Lower lobe of right lung (tissue), 2 donors: ENCODE results near the gene MMP10. TPM values are rescaled to one million over a fixed set of nuclear protein-coding genes. Genes with fewer than 3 reads are reported as not detected.
A peak's percentile ranks its signal among the peaks of the same experiment; 100 is the strongest.
"Not testable (repeated sequence)": the region's sequence is repeated elsewhere in the genome, so short reads cannot be mapped to it uniquely, and the experiment has no call there.

ENCODE experiments used
- ATAC-seq, 2 donors: fragments of 200-7000 bp; cut with Tn5 transposase; one replicate each; pipeline ENCODE4 v1.9.1; 2020 to 2022; ENCODE audit warnings: mild to moderate bottlenecking in 2 of 2, moderate library complexity in 2 of 2
- DNase-seq: peaks from one replicate; pipeline ENCODE4 v3.0.0-alpha.2; 2020
- H3K27ac ChIP-seq: fragments of 200-600 bp; one replicate; pipeline ENCODE4 v1.8.0; 2022
- H3K27me3 ChIP-seq: fragments of 200-600 bp; one replicate; pipeline ENCODE4 v1.8.0; 2022; ENCODE audit warnings: low read depth
- H3K36me3 ChIP-seq: fragments of 200-600 bp; one replicate; pipeline ENCODE4 v1.8.0; 2022; ENCODE audit warnings: mild to moderate bottlenecking
- H3K4me1 ChIP-seq: fragments of 200-600 bp; one replicate; pipeline ENCODE4 v1.8.0; 2022
- H3K4me3 ChIP-seq: fragments of 200-600 bp; one replicate; pipeline ENCODE4 v1.8.0; 2022; ENCODE audit warnings: mild to moderate bottlenecking
- H3K9me3 ChIP-seq: fragments of 200-600 bp; one replicate; pipeline ENCODE4 v1.8.0; 2022
- intact Hi-C: fragments of 100-400 bp; cut with DNase I; formaldehyde crosslinking; loops from one replicate; pipeline ENCODE4 v1.11.0; 2022
- total RNA-seq: library from RNA; stranded (reverse); fragmentation: NEBNext Ultra II Directional; extraction: Animal tissue kit (Norgen Biotek cat#: 25700); gene quantifications from one replicate; pipeline ENCODE4 v1.2.1, GENCODE V29; 2021
- TF ChIP-seq, protein P1 (sequence below): fragments of 200-600 bp; IDR thresholded peaks from one replicate; pipeline ENCODE4 v1.8.0; 2022; ENCODE audit warnings: antibody characterized with exemption, mild to moderate bottlenecking
- donor health status: DM: no; HTN: yes; CAD: no; lungs with severe emphysema.

MMP10 gene
- total RNA-seq, 1 donor from 2014 or later = not detected

DNA sequence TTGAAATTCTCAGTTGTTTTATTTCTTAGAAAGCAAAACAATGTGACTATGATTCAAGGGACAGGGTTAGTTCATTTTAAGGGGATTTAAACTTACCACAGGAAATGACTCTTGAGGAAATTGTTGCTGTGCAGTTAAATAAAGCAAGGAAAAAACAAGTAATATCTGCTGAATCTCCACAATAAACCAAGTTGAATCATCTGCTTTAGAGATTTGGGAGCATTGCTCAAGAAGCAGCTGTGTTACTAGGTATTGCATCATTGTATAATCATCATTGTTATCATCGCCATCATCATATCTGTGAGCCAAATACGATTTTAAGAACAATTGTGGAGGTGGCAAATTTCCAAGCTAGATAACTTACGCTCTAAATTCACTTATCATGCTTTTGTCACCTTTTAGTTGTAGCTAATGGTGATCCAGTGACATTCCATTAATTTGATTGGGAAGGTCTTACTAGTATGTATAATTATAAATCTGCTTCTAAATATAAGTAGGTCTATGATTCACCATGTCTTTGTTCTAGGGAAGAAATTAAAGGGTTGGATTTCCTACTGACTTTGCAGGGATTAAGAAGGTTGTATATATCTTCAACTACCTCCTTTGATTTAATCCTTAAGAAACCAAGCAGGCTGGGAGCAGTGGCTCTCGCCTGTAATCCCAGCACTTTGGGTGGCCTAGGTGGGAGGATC lies 19.9 kb downstream of the MMP10 start:
- DNase-seq (no peak), ATAC-seq (peak in 1 of 2 donors; percentile 27)
- TF ChIP-seq, protein P1, sequence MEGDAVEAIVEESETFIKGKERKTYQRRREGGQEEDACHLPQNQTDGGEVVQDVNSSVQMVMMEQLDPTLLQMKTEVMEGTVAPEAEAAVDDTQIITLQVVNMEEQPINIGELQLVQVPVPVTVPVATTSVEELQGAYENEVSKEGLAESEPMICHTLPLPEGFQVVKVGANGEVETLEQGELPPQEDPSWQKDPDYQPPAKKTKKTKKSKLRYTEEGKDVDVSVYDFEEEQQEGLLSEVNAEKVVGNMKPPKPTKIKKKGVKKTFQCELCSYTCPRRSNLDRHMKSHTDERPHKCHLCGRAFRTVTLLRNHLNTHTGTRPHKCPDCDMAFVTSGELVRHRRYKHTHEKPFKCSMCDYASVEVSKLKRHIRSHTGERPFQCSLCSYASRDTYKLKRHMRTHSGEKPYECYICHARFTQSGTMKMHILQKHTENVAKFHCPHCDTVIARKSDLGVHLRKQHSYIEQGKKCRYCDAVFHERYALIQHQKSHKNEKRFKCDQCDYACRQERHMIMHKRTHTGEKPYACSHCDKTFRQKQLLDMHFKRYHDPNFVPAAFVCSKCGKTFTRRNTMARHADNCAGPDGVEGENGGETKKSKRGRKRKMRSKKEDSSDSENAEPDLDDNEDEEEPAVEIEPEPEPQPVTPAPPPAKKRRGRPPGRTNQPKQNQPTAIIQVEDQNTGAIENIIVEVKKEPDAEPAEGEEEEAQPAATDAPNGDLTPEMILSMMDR = no peak
- no peaks in the 10 kb centered on the region for H3K27me3 ChIP-seq
- H3K9me3 ChIP-seq = no peaks in the 10 kb centered on the region
- H3K4me3 ChIP-seq = no peak overlapping the region
- H3K36me3 ChIP-seq = no peaks in the 10 kb centered on the region
- H3K4me1 ChIP-seq = no peaks in the 10 kb centered on the region
- intact Hi-C loops = no loop called here
- no peak overlapping the region for H3K27ac ChIP-seq

DNA sequence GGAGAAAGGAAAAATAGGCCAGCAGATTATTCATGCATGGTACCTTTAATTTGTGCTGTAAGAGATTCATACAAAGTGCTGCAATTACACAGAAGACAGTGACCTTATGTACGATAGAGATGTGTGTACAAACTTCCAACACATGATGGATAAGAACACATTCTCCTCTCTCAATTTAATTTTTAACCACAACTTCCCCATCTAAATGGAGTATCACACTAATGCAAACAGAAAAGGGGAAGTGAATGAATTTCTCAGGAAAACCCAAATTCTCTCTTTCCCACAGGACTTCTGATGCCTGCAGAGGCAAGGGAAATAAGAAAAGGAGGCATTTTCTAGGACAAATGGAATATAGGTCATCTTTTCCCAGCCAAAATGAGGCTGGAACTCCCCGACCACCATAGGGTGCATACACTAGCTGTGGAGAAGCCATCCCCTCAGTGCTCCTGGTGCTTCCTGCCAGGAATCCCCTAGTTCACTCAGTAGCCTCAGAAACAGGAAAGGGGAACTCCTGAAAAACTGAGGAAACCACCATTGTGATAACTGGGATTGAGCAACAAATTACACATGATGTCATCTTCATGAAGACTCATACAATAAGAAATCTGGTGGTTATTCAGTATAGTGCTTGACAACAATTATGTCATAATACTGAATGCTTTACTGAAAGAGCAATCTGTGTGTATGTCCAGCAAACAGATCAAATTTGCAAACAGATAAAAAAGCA lies 22.4 kb downstream of the MMP10 start:
- H3K4me1 ChIP-seq = no peaks in the 10 kb centered on the region
- ATAC-seq (peak; percentile 65 to 70), DNase-seq (no peak)
- no peaks in the 10 kb centered on the region for H3K27me3 ChIP-seq
- no peaks in the 10 kb centered on the region for H3K9me3 ChIP-seq
- H3K27ac ChIP-seq = no peak overlapping the region
- no peaks in the 10 kb centered on the region for H3K36me3 ChIP-seq
- intact Hi-C loops = no loop called here
- H3K4me3 ChIP-seq = no peak overlapping the region
- TF ChIP-seq, protein P1 = no peak

DNA sequence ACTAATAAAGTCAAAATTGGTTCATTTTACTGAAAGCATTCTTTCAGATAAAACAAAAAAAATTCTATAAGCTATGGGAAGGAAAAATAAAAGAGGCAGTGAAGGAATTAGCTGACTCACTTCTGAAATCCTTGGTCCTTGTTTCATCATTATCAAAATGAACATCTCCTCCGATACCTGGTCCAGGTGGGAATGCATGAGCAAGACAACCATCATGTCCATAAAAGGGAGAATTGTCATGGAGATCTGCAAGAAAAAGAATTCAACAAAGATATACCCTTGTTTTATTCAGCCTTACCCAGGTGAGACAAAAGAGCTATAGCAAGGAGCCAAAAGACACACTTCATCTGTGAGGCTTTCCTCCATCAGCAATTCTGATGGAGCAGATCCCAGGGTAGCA lies 27.2 kb downstream of the MMP10 start:
- TF ChIP-seq, protein P1 = no peak
- Histone ChIP-seq H3K27me3 (no peaks in the 10 kb centered on the region), H3K9me3 (no peaks in the 10 kb centered on the region), H3K27ac (no peak overlapping the region), H3K4me1 (no peaks in the 10 kb centered on the region), H3K36me3 (no peaks in the 10 kb centered on the region), H3K4me3 (no peak overlapping the region)
- DNase-seq (no peak), ATAC-seq (no peak)
- intact Hi-C loops = no loop called here

DNA sequence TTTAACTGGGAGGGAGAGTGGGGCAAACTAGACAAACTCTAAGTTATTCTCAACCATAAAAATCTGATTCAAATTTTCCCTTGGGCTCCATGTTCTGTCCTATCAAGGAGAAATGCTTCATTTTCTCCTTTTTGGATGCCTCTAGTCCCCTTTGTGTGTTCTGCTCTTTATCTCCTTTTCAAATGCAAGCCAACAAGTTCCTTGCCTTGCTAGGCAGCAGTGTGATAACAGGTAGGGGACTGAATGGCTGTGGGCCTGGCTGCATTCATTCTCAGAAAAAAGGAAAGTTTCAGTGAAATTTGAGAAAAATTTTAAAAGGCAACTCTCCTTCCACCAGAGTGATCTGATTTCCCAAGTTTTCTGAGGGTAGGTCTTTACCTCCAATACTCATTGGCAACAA lies 28.8 kb downstream of the MMP10 start:
- Histone ChIP-seq H3K4me3 (no peak overlapping the region), H3K9me3 (no peaks in the 10 kb centered on the region), H3K4me1 (no peaks in the 10 kb centered on the region), H3K27me3 (no peaks in the 10 kb centered on the region), H3K36me3 (no peaks in the 10 kb centered on the region), H3K27ac (no peak overlapping the region)
- no peak for ATAC-seq
- no peak for DNase-seq
- TF ChIP-seq, protein P1 = no peak
- intact Hi-C loops = no loop called here

DNA sequence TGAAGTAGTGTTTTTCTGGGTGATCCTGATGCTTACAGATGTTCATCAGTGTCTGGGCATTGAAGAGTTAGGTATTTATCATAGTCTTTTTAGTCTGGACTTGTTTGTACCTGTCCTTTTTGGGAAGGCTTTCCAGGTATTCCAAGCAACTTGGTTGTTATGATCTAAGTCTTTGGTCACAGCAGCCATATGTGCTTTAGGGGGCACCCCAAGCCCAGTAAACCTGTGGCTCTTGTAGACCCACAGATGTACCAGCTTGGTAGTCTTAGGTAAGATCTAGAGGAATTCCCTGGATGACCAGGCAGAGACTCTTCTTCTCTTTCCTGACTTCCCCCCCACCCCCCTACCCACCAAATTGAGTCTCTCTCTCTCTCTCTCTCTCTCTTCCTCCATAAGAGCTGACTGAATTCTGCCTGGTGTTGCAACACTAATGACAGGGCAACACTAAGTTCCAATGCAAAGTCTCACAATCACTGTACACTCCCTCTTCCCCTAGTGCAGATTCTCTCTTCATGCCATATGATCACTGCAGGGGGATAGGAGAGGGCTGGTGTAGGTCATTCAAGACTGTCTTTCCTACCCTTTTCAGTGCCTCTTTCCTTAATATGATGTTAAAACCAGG lies 31.2 kb downstream of the MMP10 start:
- TF ChIP-seq, protein P1 = no peak
- intact Hi-C loops = no loop called here
- no peaks in the 10 kb centered on the region for H3K4me1 ChIP-seq
- ATAC-seq = no peak
- H3K9me3 ChIP-seq = no peaks in the 10 kb centered on the region
- no peaks in the 10 kb centered on the region for H3K36me3 ChIP-seq
- no peak for DNase-seq
- no peak overlapping the region for H3K27ac ChIP-seq
- no peak overlapping the region for H3K4me3 ChIP-seq
- H3K27me3 ChIP-seq = no peaks in the 10 kb centered on the region

DNA sequence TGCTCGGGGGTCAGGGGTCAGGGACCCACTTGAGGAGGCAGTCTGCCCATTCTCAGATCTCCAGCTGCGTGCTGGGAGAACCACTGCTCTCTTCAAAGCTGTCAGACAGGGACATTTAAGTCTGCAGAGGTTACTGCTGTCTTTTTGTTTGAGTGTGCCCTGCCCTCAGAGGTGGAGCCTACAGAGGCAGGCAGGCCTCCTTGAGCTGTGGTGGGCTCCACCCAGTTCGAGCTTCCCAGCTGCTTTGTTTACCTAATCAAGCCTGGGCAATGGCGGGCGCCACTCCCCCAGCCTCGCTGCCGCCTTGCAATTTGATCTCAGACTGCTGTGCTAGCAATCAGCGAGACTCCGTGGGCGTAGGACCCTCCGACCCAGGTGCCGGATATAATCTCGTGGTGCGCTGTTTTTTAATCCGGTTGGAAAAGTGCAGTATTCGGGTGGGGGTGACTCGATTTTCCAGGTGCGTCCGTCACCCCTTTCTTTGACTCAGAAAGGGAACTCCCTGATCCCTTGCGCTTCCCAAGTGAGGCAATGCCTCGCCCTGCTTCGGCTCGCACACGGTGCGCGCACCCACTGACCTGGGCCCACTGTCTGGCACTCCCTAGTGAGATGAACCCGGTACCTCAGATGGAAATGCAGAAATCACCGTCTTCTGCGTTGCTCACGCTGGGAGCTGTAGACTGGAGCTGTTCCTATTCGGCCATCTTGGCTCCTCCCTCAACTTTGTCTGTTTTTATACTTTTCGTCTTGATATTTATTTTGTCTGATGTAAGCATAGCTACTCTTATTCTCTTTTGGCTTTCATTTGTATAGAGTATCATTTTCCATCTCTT lies 33.5 kb downstream of the MMP10 start:
- H3K4me3 ChIP-seq, DNase-seq, H3K9me3 ChIP-seq, intact Hi-C loops, H3K36me3 ChIP-seq, H3K27ac ChIP-seq, ATAC-seq, H3K27me3 ChIP-seq, H3K4me1 ChIP-seq: not testable (repeated sequence)
